ENCODE data around the gene GDF15.
"Not testable (repeated sequence)": the region's sequence is repeated elsewhere in the genome, so short reads cannot be mapped to it uniquely, and the experiment has no call there.

The GDF15 gene

DNA sequence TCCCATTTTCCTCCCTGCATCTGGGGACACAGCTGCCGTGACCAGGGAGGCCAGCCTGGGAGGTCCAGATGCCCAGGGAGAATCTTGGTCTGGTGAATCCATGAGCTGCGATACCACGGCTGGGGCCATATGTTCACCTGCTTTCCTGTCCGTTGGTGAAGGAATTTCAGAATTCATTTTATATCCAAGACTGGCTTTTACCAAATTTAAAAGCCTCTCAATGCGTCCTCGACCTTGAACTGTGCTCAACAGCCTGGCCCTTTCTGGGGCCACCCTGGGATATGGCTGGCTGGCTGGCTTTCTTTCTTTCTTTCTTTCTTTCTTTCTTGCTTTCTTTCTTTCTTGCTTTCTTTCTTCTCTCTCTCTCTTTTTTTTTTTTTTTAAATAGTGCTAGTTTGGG, 22.2 kb upstream of the GDF15 start:
- DNase-seq (ENCODE audit: low spot score) = no peak
- no peak for FAIRE-seq

DNA sequence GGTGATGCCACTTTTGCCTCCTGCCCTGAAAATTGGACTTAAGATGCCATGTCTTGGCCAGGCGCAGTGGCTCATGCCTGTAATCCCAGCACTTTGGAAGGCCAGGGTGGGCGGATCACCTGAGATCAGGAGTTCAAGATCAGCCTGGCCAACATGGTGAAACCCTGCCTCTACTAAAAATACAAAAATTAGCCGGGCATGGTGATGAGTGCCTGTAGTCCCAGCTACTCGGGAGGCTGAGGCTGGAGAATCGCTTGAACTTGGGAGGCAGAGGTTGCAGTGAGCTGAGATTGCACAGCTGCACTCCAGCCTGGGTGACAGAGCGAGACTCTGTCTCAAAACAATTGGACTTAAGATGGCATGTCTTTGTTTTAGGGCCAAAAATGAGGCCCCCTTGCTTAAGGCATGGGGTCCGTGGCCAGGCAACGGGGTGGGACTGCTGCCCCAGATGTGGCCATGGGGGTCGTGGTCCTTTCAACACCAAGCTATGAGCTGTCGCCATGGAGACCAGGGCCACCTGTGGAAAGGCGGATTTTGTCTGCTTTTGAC, 21.6 kb upstream of the GDF15 start:
- FAIRE-seq; DNase-seq (ENCODE audit: low spot score): not testable (repeated sequence)

DNA sequence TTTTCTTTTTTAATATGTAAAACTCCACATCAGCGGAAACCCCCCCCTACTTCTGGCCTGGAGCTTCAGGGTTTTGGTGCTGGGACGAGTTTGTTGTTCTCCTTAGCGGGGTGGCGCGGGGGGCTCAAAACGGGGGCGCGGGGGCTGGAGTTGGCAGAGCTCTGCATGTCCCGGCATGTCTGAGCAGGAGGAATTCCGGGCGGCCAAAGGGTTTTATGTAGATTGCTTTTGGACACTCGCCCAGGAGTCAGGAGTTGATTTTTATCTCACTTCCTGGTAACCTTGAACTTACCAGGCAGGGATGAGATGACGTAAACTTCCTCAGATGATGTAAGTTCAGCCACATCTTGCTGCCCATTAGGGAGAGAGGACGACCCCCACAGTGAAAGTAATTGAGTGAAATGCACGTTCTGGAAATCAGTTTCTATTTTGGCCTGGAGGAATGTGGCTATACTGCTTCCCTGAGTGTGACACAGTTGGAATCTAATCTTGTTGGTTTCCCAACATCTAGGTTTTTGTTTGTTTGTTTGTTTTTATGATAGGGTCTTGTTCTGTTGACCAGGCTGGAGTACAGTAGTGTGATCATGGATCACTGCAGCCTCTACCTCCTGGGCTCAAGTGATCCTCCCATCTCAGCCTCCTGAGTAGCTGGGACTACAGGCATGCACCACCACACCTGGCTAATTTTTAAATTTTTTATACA, 21.0 kb upstream of the GDF15 start:
- FAIRE-seq (peak; percentile 70), DNase-seq (ENCODE audit: low spot score) (peak; percentile 92)

DNA sequence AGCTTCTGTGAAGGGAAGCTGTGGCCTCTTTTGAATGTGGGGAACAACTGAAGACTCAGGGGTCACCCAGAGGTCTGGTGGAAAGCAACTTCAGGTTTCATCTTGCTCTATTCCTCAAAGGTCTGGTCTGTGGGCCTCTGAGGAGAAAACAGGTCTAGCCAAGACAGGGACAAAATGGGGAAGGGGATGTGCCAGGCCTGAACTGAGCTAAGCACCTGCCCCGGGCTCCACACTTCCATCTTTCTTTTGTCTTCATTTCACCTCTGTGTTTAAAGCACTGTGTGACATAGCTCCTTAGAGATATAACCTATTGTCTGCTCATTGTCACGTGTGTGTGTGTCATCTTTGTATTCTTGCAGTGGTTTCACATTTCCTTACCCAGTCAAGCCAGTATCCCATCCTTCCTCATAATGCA, 19.9 kb upstream of the GDF15 start:
- FAIRE-seq (no peak), DNase-seq (ENCODE audit: low spot score) (peak; percentile 34)

DNA sequence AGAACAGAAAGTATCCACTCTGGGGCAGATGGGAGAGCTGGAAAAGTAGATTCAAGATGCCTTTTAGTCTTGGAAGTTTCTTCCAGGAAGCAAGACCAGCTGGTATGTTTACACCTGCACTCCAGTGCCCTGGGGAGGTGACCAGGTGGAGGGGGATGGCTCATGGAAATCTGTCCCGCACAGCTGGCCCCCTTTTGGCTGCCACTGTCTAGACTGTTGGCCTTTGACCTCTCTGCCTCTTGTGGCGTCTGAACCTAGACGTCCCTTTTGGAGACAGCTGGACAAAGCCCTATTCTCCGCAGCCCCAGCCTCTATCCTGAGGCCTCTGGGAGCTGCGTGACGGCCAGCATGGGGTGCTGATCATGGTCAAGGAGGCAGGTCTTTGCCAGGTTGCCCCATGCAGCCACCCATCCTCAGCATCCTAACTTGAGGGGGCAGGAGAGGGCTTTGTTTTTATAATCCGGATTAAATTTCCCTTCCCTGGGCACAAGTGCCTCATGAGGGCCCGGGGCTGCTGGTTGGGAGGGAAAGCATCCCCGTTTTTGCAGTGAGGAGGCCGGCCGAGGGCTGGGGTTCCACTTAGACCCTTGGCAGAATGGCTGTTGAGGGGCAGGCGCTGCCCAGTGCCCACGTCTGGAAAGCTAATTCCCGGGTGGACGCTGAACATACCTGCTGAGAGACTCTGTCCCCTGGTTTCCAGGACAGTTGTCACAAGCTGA, 17.3 kb upstream of the GDF15 start:
- DNase-seq (ENCODE audit: low spot score) = no peak

DNA sequence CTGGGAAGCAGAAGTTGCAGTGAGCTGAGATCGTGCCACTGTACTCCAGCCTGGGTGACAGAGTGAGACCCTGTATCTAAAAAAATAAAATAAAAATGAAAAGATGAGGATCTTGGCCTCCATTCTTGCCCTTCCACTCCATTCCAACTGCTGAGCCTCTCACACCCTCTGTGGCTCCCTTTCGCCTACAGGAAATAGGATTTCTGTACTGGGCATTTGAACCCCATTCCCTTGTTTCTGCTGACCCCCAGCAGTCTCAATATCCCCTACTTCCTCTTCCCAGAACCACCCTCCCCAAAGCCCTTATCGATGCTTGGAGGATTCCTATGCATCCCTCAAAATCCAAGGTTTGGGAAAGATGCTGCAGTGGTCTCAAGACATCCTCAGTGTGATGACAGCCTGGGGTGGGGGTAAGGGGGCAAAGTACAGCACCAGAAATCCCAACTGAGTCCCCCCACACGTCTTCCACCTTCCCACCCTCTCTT, 12.5 kb upstream of the GDF15 start:
- DNase-seq (ENCODE audit: low spot score) = no peak
- no peak for FAIRE-seq

More for the DNA sequence above, 17.3 kb upstream of the GDF15 start:
- no peak for FAIRE-seq

DNA sequence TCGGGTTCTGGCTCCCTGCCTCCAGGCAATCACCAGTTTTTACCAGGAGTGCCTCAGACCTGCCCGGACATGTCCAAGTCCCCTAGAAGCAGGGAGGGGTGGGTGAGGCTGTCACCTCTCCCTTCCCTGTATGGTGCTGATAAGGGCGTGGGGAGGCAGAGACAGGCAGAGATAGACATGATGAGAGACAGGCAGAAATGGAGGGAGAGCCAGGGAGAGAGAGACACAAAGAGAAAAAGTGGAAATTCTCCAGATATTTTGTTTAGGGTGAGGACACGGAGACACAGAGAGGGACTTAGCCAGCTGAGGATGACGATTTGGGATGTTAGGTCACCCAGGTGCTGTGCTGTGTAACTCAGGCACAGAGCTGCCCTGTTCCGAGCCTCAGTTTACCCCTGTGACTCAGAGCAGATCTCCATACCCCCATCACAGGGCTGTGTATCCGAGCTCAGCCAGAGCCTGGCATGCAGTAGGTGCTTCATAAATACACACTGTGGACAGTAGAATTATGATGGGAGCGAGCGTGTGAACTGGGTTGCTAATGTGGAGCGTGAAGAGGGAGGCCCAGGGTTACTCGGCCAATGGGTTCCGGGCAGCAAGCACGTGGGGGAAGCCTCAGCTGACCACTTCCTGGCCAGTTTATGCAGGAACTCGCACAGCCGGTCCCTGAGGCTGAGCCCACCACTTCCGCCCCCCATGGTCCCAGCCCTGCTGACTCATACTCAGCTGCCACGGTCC, 11.9 kb upstream of the GDF15 start:
- DNase-seq (ENCODE audit: low spot score) (peak; percentile 95), FAIRE-seq (peak; percentile 62)

DNA sequence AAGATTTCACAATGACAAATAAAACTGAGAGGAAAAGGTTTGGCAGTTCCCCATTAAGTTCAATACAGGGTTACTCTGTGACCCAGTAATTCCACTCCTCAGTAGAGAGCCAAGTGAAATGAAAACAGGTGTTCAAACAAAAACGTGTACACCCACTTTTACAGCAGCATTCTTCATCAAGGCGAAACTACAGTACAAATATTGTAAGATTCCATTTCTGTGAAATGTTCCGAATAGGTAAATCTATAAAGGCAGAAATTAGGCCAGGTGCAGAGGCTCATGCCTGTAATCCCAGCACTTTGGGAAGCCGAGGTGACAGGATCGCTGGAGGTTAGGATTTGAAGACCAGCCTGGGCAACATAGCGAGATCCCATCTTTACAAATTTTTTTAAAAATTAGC, 8.9 kb upstream of the GDF15 start:
- DNase-seq (ENCODE audit: low spot score) (no peak), FAIRE-seq (no peak)

DNA sequence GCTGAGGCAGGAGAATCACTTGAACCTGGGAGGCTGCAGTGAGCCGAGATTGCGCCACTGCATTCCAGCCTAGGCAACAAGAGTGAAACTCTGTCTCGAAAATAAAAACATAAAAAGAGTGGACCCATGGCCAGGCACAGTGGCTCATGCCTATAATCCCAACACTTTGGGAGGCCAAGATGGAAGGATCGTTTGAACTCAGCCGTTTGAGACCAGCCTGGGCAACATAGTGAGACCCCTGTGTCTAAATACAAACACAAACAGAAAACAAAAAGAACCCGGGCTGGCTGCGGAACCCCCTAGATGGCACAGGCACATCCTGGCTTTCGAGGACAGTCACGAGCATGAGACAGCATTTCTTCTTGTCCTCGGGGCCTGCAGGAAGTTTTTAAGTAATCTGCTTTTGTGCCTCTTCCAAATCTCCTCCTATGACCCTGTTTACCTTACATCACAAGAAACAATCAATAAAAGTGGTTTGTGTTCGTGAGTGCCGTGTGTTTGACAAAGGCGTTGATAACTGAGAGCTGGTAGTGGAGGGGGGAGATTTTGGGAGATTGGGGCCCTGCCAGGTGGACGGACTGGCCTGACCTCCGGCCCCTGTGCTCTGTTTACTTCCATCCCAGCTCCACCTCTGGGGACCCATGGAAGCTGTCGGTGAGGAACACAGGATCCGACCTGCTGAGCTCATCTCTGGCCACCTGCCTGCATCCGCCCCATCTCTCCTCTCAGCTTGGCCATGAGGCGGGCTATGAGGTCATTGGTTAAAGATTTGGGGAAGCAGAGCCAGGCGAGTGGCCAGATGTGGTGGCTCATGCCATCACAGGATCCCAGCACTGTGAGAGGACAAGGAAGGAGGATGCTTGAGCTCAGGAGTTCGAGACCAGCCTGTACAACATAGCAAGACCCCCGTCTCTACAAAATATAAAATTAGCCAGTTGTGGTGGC, 5.9 kb upstream of the GDF15 start:
- FAIRE-seq (no peak), DNase-seq (ENCODE audit: low spot score) (peak; percentile 82)

DNA sequence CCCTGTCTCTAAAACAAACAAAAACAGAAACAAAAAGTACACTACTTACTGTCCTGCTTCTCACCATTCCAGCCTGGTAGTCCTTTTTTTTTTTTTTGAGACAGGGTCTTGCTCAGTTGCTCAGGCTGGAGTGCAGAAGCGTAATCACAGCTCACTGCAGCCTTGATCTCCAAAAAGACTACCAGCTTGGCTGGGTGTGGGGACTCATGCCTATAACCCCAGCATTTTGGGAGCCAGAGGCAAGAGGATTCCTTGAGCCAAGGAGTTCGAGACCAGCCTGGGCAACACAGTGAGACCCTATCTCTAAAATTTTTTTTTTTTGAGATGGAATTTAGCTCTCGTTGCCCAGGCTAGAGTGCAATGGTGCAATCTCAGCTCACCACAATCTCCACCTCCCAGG, 5.1 kb upstream of the GDF15 start:
- no peak for FAIRE-seq

DNA sequence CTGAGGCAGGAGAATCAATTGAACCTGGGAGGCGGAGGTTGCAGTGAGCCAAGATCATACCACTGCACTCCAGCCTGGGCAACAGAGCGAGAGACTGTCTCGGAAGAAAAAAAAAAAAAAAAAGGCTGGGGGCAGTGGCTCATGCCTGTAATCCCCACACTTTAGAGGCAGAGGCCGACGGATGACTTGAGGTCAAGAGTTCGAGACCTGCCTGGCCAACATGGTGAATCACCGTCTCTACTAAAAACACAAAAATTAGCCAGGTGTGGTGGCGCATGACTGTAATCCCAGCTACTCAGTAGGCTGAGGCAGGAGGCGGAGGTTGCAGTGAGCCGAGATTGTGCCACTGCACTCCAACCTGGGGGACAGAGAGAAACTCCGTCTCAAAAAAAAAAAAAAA, 2.3 kb upstream of the GDF15 start:
- DNase-seq (ENCODE audit: low spot score) (peak; percentile 60), FAIRE-seq (peak; percentile 29)

More for the DNA sequence above, 5.1 kb upstream of the GDF15 start:
- DNase-seq (ENCODE audit: low spot score) = no peak

DNA sequence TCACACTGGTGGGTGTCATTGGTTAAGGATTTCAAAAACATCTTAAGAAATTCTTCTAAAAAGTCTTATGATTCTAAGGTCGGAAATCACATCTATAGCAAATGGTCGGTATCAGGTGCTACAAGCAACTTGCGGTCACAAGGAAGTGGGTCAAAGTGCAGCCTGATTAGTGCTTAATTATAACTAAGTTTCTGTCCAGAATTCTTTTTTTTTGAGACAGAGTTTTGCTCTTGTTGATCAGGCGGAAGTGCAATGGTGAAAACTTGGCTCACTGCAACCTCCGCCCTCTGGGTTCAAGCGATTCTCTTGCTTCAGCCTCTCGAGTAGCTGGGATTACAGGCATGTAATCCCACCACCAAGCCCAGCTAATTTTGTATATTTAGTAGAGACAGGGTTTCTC, 1.2 kb upstream of the GDF15 start:
- FAIRE-seq (no peak), DNase-seq (ENCODE audit: low spot score) (no peak)

DNA sequence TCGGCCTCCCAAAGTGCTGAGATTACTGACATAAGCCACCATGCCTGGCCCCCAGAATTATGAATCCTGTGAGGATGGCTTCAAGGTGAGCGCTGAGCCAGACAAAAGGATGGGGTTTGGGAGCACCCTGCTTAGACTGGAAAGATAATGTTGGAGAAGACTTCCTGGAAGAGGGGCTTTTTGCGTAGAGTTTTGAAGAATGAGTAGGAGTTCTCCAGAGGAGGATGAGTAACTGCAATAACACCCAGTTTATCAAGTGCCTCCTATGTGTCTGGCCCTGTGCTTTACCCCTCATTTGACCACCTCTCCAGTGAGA, 641 bp upstream of the GDF15 start:
- DNase-seq (ENCODE audit: low spot score) (peak; percentile 60), FAIRE-seq (no peak)

DNA sequence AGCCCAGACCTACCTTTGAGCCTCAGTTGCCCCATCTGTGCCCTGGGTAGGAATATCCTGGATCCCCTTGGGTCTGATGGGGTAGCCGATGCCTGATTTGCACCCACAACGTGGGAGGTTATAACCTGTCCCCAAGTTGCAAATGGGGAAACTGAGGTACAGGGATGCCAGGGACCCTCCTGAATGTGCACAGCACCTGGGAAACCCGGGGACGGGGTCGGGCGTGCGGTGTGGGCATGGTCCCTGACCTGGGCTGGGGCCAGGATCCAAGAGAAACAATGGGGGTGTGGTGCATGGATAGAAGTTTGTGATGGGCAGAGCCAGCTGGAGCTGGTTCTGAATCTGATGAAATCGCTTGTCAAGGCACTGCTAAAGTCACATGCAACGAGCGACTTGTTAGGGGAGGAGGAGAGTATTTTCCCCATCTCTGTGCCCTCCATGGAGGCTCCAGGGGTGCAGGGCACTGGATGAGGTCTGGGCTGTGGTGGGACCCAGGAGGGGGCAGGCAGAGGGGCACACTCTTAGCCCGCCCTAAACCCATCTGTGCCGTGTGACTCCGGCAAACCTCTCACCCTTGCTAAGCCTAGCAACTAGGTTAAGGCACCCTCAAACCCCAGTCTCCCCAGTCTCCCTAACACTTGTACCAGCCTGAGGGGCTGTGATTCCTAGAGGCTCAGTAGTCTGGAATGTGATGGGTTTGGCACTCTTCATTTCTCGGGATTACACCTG, 749 bp downstream of the GDF15 start:
- DNase-seq (ENCODE audit: low spot score) (no peak), FAIRE-seq (no peak)

DNA sequence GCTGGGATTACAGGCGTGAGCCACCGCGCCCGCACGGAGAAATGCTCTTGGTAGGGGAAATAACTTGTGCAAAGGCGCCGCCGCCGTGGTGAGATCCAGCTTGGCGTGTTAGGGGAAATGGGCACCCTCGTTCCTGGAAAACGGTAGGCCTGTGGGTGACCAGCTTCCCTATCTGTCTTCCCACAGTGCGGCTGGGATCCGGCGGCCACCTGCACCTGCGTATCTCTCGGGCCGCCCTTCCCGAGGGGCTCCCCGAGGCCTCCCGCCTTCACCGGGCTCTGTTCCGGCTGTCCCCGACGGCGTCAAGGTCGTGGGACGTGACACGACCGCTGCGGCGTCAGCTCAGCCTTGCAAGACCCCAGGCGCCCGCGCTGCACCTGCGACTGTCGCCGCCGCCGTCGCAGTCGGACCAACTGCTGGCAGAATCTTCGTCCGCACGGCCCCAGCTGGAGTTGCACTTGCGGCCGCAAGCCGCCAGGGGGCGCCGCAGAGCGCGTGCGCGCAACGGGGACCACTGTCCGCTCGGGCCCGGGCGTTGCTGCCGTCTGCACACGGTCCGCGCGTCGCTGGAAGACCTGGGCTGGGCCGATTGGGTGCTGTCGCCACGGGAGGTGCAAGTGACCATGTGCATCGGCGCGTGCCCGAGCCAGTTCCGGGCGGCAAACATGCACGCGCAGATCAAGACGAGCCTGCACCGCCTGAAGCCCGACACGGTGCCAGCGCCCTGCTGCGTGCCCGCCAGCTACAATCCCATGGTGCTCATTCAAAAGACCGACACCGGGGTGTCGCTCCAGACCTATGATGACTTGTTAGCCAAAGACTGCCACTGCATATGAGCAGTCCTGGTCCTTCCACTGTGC, 2.4 kb downstream of the GDF15 start:
- DNase-seq (ENCODE audit: low spot score) (peak; percentile 21), FAIRE-seq (no peak)

DNA sequence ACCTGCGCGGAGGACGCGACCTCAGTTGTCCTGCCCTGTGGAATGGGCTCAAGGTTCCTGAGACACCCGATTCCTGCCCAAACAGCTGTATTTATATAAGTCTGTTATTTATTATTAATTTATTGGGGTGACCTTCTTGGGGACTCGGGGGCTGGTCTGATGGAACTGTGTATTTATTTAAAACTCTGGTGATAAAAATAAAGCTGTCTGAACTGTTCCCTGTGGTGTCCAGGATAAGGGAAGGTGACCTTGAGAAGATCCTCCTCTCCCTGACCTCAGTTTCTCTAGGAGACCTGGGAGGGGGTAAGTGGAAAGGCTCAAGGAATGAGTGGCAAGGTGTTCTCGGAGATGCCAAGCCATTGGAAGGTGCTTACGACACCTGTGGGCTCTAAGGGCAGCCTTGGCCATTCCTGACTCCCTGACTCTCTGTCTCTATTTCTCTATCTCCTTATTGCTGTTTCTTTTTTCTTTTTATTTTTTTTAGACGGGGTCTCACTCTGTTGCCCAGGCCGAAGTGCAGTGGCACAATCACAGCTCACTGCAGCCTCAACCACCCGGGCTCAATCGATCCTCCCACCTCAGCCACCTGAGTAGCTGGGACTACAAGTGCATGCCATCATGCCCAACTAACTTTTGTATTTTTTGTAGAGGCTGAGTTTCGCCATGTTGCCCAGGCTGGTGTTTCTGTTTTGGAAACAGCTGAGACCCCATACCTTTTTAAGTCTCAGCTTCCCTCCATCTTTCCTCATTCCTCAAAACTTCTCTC, 3.2 kb downstream of the GDF15 start:
- FAIRE-seq (no peak), DNase-seq (ENCODE audit: low spot score) (no peak)

DNA sequence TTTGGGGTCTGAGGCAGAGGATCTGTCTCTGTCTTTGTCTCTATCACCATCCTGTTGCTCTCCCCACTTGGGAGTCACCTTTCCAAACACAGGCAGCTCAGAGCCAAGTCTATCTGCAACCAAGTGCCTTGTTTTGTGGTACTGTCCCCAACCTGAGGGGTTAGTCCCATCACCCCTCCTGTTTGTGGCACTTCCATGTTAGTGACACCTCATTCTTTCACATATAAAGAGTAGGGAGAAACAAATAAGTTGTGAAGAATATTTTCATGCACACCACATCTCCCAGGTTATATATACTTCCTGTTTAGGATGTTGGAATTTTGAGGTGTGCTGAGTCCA, 3.7 kb downstream of the GDF15 start:
- no peak for FAIRE-seq
- no peak for DNase-seq (ENCODE audit: low spot score)

DNA sequence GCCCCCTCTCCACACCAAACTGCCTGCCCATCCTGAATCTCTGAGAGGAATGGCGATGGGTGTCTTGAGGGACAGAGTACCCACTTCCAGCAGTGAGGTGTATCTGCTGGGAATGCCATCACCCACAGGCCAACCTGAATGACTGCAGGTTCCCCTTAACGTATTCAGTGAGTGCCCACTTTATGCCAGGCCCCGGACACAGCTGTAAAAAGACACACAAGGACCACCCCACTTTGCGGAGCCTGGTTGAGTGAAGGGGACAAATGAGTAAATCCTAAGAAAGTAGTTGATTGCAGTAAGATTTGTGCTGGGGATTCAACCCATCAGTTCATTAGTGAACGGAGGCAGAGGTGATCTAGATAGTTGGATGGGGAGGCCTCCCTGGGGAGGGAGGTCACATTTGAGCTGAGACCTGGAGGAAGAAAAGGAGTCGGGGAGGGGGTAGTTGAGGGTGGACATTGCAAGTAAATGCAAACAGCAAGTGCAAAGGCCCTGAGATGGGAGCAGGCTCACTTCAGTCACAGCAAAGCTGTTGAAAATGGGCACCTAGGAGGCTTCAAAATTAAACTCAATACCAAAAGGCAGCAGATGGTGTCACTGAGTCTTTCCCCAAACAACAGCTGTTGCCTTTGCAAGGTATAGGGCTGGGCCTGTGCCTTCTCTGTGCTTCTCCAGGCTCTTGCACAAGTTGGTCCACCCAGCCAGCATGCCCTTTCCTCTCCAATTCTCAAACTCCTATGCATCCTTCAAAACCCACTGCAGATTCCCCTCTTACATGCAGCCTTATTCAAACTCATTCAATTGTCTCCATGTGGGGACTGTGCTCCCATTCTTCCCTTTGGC, 4.3 kb downstream of the GDF15 start:
- FAIRE-seq = no peak
- no peak for DNase-seq (ENCODE audit: low spot score)
